Spleen (tissue), 7 donors: ENCODE results near the gene FCHO2.

Source experiments
- CTCF ChIP-seq, 11 experiments: fragments of 200-600 bp in 7 of 11; fragments of 450-650 bp in 4 of 11; sonication (generic) in 4 of 11; IDR thresholded peaks in 8 of 11; conservative IDR thresholded peaks in 3 of 11; 1 replicate in 7 of 11; 2 replicates in 4 of 11; pipeline versions ENCODE4 v1.4.0 to v1.8.0; 2016 to 2021; ENCODE audit warnings: antibody characterized with exemption in 11 of 11, inconsistent platforms in 4 of 11, mild to moderate bottlenecking in 1 of 11
- POLR2A ChIP-seq, 3 donors: fragments of 450-650 bp; IDR thresholded peaks; one replicate each; pipeline ENCODE4 v1.5.1; 2017; ENCODE audit warnings: antibody characterized with exemption in 3 of 3, mild to moderate bottlenecking in 1 of 3
- POLR2AphosphoS5 ChIP-seq, 3 donors: sonication (generic); formaldehyde crosslinking; IDR thresholded peaks; one replicate each; pipeline ENCODE4 v1.5.1; 2017; ENCODE audit warnings: antibody characterized with exemption in 3 of 3
- donor health status: DM: no; HTN: no; CAD: no; lungs with moderate emphysema.
- donor health status: DM: no; HTN: no; CAD: no.
- donor health status: DM: no; HTN: no; CAD: no.

GRCh38 chr5:73119451-73120157 is 163.8 kb downstream of the FCHO2 start:
- TF ChIP-seq CTCF (IDR thresholded peaks at IDR 0.05 in 8 of 11, conservative IDR thresholded peaks at IDR 0.05 in 3 of 11) (no peak), POLR2AphosphoS5 (IDR thresholded peaks at IDR 0.05) (peak; percentile 60 to 78 (median 74)), POLR2A (IDR thresholded peaks at IDR 0.05) (no peak)
